Stimulated activated CD4-positive, alpha-beta T cell treated with anti-CD3 and anti-CD28 coated beads, Interleukin-4, amount 100 ng/mL, for 1 hour (primary cell): Measurements from ENCODE around the gene ARID1B.
A peak's percentile ranks its signal among the peaks of the same experiment; 100 is the strongest.

Source experiments
- DNase-seq: peaks from one replicate; pipeline ENCODE4 v3.0.0-alpha.2; 2020

Gene ARID1B

DNA sequence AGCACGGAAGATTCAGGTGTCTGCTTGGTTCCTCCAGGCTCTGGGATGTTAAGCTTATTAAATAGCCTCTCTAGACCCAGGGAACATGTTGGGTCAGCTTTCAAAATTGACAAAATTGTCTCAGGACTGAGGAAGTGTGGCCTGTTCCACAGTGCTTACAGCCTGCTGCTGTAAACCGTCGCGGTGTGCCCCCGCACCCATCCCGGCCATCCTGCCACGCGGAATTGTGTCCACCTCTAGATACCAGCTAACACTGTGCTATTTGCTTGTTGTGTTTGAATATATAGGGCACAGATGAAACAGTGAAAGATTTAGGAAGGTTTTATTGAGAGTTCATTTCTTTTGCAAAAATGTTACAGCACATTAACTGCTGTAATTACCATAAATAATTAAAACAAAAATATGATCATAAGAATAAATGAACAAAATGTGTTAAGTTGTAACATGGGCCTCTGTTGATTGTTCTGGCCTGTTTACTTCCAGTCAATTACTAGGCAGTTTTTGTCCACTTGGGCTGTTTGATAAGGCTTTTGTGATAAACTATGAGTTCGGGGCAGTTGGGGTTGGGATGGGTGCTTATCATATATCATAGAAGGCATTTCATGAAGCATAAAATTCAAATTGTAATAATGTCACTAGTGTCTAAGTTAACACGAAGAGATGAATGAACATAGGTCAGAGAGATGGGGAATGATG lies 77.4 kb downstream of the ARID1B start:
- DNase-seq = no peak

DNA sequence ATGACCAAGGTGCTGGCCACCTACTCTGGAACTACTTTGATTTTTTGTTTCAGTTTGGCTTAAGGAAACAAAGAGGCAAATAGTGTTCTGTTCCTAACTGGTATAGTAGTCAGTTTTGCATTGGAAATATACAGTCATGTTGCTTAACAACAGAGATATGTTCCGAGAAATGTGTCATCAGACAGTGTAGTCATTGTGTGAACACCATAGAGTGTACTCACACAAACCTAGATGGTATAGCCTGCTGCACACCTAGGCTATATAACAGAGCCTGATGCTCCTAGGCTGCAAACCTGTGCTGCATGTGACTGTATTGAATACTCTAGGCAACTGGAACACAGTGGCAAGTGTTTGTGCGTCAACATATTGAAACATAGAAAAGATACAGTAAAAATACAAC lies 80.4 kb downstream of the ARID1B start:
- DNase-seq = no peak

DNA sequence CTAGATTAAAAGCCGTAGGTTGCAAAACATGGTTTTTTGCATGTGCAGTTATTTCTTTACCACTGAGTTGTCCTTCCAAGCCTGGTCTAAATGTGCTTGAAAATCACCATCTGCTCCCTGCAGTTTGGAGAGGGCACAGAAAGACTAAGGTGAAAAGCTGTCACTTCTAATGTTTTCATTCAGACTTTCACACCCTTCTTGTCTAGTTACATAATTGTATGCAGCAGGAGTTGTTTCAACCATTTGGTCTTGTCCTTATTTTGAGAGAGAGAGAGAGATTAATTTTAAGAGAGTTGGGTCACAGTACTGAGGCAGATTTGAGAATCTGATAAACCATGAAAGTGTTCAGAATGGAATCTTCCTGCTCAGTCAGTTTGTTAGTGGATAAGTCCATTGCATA lies 82.5 kb downstream of the ARID1B start:
- DNase-seq = no peak

DNA sequence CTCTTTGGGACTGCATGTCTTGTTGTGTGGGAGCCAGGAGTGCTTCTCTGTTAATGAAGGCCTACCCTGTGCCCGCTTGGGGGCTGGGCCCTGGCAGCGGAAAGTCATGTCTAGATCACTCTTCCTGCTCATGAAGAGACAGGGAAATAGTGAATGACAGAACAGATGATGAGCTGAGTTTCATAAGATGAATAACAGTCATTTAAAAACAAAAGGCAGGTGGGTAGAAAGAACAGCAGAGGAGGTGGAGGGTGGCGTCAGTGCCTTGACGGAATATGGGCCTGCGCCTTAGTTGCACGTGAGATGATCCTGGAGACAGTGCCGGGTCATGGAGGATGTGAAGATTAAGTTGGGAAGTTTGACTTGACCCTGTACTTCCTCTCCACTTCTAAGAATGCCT lies 85.5 kb downstream of the ARID1B start:
- DNase-seq = peak; percentile 49

DNA sequence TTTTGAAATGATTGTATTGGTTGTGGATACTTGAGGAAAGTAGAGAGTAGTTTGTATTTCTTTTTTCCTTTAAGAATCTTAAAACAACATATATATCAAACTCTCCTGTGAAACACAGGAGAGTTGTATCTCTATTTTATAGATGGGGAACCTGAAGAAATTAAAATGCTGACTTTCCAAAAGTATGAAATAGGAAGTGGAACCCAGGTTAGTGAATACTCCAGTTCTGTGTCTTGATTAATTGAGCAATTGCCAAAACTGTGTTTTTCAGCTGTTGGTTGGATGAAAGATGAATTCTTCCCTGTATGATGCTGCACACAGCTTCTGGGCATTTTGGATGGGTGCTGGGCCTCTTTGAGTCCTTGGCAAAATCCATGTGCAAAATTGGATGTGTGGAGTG lies 86.3 kb downstream of the ARID1B start:
- DNase-seq = no peak

DNA sequence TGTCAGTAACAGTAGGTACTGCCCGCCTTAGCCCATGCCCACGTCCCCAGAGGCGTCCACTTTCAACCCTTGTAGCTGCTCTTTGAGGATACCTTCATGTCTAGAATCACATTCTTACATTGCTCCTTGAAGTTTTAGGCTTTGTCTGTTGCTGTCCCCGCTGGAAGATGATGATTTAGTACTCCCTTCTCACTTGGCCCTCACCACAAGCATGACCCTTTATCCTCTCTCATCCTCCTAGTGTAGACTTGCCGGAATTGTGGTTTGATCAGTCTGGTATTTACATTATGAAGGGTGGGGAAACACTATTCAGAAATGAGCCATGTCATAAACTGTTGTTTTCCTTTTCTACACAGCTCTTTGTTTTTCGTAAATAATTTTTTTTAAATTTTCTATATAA lies 87.4 kb downstream of the ARID1B start:
- no peak for DNase-seq

DNA sequence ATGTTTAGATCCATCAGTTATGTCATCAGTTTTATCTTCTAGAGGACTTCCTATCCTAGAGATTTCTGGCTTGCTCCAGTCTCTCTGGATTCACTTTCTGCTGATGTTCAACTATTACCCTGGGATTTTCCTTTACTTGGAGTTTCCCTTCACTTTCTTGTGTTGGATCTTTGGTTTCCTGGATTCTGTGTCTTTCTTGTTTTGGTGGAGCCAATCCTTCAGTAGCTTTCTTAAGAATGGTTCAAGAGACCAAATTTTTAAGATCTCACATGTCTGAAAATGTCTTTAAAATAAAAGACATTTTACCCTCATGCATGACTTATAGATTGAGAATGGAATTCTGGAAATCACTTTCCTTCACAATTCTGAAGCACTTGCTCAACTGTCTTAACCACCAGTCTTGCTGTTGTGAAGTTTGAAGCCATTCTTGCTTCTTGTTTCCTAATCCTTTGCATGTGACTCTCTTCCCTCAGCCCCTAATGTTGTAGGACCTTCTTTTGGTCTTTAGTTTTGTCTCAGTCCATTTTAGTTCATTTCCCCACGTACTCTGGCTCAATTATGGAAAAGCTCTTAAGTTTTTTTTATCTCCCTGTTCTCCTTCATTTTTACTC lies 87.9 kb downstream of the ARID1B start:
- no peak for DNase-seq

DNA sequence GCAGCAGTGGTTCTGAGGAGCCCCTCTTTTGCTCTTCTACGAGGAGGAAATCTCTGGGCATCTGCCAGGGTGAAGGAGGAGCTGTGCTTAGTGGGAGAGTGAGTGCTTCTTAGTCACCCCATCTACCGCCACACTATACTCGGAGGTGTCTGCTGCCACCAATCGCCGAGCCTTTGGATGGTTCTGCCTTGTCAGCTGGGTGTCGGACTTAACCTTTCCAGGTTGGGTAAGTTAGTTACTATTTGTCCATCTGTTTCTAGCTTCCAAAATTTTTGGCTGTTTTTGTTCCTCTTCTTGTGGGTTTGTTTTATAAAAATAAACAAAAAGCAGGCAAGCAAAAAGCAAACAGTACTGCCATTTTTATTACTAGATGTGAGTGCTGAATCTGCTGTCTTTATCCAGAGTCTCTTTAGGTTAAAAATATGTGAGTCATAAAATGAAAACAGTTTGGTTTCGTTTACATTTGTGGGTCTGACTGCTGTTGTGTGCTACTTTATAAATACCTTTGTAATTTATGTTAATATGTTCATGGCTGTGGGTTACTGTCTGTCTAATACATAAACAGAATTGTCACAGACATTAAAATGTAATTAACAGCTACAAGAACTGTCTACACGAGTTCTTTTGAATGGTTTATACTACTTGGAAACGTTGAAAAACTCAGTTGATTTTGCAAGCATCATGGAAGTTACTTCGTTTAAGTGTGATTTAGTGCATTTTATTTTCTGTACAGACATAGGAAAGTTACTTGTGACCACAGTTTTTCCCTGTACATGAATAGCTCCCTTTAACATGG lies 89.2 kb downstream of the ARID1B start:
- DNase-seq = no peak

DNA sequence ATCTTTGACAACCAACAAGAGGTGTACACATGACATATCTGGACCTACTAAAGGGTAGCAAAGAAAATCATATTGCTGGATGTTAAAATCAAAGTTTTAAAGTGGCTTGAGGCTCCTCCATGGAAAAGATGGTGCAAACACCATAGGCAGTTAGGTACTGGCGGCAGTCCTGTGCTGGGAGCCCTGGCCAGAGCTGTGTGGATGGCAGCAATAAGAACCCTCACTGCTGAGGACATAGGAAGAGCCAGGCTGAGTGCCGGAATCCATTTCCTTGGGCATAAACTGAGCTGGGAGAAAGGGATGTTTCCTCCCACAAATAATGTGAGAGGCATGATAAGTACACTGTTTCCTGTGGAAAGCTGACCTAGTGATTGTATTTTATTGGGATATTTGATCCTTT lies 89.9 kb downstream of the ARID1B start:
- DNase-seq = no peak

DNA sequence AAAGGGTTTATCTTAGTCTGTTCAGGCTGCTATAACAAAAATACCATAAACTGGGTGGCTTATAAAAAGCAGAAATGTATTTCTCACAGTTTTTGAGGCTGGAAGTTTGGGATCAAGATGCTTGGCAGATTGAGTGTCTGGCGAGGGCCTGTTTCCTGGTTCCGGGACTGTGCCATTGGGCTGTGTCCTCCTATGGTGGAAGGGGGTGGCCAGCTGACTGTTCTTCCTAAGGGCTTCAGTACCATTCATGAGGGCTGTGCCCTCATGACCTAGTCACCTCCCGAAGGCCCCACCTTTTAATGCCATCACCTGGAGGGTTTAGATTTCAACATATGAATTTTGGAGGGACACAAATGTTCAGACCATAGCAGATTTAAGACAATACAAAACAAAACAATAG lies 91.2 kb downstream of the ARID1B start:
- DNase-seq = no peak

DNA sequence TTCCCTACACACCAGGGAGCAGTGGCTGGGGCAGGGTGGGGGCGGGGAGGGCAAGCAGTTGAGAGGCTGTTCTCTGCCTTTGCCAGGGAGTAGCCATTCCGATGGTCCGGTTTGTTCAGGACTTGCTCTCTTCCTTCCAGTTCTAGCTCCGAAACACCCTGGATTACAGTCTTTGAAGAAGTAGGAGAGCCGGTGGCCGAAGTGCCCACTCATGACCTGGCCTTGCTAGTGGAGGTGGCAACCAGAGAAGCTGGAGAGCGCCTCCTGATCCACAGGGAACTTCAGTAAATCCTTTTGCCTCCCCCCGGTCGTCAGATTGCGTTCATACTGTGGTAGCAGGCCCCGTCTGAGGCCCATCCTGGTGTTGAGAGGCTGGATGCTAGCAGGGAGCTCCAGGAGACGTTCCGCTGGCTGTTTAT lies 92.8 kb downstream of the ARID1B start:
- DNase-seq = no peak

DNA sequence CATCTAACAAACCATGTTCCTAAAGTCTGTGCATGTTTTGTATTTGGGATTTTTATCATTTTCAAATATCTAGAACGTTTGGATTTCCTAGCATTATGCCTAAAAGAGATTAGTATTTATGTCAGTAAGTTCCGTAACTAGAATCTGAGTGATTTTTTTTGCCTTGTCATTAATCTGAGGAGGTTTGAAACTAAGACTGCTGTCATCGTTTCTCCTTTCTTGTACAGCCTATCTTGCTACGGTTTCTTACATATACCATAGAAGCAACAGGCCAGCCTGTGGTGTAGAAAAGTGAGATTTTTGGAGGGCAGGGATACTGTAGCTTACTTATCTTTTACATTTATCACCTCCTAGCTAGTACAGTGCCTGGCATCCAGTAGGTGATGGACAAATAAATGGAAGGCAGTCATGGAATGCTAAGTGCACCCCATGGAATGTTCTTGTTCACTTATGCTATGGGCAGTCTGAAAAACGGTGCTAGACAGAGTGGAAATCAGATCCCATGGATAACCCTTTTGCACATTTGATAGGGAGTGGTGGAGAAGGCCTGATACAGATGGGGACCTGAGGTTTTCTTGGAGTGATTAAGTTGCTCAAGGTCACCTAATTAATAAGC lies 93.9 kb downstream of the ARID1B start:
- DNase-seq = no peak

DNA sequence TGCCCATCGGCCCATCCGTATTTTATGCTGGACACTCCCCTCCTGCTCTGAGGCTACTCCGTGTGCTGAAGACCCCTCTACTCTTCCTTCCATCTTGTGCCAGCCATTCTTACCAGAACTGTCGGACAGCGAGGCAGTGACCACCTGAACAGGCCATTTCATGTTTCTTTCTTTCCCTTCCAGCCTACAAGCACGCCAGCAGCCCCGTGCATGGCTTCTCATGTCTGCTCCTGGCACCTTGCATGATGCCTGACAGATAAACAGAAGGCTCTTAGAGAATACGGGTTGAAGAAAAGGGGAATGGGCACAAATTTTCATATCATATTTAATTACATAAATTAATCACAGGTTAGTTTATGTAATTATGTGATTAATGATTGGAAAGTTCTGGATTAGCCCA lies 95.7 kb downstream of the ARID1B start:
- no peak for DNase-seq

DNA sequence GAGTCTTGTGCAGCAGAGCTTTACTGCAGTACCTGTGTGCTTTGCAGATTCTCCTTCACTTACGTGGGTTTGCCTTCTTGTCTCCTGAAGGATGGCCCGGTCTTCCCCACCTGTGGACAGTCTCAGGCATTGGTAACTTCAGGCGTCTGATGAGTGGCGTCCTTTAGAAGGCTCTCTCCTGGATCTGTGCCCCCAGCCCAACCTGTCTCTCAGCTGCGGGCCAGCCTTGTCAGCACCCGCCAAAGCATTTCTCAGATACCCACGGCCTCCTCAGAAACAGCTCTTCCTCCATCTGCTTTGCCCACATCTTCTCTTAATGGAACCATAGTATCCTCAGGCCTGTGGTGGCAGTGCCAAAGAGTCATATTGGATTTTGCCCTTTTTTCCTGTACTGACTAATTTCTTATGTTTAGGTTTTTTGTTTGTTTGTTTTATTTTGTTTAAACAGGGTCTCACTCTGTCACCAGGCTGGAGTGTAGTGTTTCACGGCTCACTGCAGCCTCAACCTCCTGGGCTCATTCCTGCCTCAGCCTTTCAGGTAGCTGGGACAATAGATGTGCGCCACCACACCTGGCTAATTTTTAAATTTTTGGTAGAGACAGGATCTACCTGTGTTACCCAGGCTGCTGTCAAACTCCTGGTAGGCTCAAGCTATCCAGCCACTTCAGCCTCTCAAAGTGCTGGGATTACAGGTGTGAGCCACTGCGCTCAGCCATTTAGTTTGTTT lies 96.6 kb downstream of the ARID1B start:
- no peak for DNase-seq

DNA sequence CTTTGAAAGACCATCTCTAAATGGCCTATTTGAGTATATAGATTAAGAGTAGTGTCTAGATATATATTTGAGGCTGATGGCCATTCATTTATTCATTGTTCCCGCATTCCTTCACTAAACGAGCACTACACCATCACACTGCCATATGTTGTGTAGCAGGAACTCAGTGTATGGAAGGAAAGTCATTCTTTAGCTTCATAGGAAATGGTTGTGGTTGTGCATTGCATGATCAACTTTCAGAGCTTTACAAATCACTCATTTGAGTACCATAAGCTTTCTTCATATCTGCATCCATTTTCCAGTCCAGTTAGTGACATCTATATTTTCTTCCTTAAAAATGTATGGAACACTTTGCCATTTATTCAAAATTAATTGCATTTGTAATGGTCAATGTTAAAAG lies 97.9 kb downstream of the ARID1B start:
- no peak for DNase-seq

DNA sequence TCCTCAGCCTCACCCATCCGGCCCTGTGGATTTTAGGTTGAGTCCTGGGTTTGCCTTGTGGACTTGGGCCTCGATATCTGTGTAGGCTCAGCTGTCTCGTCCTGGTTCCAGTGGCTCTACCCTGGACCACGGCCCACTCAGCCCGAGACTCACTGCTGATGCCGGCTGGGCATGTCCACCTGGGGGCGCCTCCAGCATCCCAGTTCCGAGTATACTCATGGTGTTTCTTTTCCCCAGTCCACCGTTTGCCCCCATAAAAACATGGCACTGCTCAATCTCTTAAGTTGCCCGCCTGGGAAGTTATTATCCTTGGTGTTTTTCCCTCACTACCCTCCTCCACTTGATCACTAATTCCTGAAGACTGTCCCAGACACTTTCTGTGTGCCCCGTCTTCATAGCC lies 99.1 kb downstream of the ARID1B start:
- DNase-seq = no peak

DNA sequence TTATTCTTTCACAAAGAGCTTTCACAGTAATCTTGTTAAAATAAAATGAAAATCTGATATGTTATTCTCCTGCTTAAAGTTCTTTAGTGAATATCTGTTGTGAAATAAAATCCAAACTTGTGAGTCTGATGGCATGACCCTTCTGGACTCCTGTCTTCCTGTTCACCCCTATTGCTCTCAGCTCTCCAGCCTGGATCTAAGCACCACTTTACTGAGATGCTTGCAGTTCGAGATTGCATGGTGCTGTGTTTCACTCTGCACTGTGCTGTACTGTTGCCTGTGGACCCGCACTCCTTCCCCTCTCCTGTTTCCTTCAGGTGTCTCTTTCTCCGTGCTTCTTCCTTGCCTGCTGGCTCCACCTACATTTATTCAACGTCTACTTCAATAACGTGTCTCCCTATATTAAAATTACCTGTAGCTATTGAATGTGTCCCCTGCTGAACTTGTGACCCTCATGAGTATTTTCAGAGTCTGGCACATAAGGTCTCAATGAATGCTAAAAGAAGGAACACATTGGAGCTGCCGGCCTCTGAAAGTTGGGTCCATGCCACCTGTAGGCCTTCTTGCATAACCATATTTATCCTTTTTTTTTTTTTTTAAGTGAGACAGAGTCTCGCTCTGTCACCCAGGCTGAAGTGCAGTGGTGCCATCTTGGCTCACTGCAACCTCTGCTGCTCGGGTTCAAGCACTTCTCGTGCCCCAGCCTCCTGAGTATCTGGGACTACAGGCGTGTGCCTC lies 100.1 kb downstream of the ARID1B start:
- DNase-seq = no peak

DNA sequence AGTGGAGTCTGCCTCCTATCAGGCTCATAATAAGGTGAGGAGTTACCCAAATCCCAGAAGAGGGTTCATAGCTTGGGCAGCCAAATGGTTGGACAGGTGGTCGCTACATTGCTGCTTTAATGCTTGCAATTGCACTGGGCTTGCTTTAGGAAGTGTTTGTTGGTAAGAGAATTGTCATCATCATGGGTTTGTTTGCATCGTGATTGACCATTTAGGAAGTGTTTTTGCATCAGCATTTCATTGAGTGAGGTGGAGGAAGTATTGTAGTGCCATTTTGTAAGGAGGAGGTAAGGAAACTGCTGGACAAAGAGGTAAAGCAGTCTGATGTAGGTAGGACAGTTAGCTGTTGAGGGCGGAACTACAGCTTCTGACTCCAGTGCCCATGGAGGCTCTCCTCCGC lies 101.5 kb downstream of the ARID1B start:
- DNase-seq = no peak

DNA sequence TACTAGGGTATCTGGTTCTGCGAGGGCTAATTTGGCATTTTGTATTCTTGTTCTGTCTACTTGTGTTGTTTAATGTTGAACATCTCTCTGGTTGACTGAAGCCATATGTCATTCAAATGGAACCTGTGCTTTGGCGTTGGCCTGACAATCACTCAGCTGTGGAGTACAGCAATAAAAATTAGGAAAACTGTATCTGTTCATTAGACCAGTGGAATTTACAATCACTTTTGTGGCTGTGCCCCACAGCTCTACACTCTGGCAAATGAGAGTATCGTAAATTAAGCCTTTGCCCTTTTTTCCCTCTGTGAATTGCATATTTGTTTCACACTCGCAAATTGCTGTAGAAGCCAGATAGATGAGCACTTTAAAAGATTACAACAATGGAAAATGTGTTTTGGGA lies 102.0 kb downstream of the ARID1B start:
- no peak for DNase-seq

DNA sequence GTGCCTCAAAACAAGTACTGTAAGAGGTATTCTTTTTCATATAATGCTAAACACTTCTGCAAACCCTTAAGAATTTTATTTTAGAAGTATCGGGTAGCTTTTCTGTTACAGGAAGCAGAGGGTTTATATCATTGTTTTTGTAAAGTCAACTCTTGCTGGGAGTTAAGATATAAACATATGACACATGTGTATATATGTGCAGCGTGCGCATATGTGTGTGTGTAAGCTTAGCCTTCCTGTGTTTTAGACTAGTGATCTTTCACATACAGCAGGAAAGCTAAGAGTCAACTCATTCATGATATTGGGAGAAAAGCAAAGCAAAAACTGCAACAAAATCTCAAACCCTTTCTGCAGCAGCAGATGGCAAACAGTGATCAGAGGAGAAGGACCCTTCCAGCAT lies 102.4 kb downstream of the ARID1B start:
- no peak for DNase-seq

DNA sequence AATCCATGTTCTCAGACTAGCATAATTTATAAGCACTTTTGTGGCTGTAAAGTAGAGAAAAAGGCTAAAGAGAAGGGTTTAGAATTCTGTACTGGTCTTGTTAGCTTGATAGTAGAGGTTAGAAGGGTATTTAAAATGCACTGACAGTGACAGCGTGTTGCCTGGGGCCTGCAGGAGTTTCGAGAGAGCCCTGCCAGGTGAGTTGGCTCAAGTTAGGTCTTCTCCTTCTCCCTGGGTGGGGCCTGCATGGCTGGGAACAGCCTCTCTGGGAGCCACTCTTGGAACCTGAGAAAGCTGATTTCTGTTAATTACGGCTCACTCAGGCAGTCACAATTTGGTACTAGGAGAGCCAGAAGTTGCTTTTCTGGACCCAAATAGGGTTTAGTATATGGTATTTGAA lies 103.7 kb downstream of the ARID1B start:
- DNase-seq = no peak
